ENCODE measurements around the gene ZNF784.

- TF ChIP-seq POLR2AphosphoS5 (IDR thresholded peaks at IDR 0.05; ENCODE audit: low read depth, low read length) (no peak), TAF1 (IDR thresholded peaks at IDR 0.05; ENCODE audit: borderline replicate concordance, insufficient read depth, low read length) (no peak), REST (IDR thresholded peaks at IDR 0.05; ENCODE audit: insufficient read depth in 1 of 2, low read depth in 2 of 2, low read length in 2 of 2) (no peak), SIN3A (IDR thresholded peaks at IDR 0.05; ENCODE audit: borderline replicate concordance, insufficient read depth, low read length) (no peak)
Observed at GRCh38 chr19:55626350-55626749, 2.0 kb upstream of the ZNF784 start.

Data from PFSK-1 (cell line).